ENCODE results near the gene TMEM86A.

DNA sequence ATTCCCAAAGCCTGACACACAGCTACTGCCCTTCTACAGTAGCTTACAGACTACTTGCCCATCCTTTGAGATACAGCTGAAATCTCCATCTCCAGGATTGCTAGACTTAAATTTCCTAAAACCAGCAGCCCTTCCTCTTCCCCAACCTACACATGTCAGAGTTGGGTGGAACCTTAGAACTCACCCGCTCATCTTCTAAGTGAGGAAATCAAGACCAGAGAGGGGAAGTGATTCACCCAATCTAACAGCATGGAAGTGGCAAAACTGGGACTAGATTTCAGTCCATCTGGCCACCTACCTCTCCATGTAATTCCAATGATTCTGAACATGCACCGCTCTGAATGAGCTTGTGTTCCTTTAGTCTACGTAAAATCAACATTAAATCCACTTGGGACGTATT, 1.0 kb upstream of the TMEM86A start:
- TF ChIP-seq, protein P1, sequence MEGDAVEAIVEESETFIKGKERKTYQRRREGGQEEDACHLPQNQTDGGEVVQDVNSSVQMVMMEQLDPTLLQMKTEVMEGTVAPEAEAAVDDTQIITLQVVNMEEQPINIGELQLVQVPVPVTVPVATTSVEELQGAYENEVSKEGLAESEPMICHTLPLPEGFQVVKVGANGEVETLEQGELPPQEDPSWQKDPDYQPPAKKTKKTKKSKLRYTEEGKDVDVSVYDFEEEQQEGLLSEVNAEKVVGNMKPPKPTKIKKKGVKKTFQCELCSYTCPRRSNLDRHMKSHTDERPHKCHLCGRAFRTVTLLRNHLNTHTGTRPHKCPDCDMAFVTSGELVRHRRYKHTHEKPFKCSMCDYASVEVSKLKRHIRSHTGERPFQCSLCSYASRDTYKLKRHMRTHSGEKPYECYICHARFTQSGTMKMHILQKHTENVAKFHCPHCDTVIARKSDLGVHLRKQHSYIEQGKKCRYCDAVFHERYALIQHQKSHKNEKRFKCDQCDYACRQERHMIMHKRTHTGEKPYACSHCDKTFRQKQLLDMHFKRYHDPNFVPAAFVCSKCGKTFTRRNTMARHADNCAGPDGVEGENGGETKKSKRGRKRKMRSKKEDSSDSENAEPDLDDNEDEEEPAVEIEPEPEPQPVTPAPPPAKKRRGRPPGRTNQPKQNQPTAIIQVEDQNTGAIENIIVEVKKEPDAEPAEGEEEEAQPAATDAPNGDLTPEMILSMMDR (conservative IDR thresholded peaks at IDR 0.05; ENCODE audit: low read depth, low read length), result no peak
- no peak for TF ChIP-seq EZH2 (IDR thresholded peaks at IDR 0.05; ENCODE audit: borderline replicate concordance, low read depth, low read length, poor library complexity, severe bottlenecking)

Data from A673 (cell line).